ENCODE data around the gene TNK2. TPM values are rescaled to one million over a fixed set of nuclear protein-coding genes. Genes with fewer than 3 reads are reported as not detected.
A peak's percentile ranks its signal among the peaks of the same experiment; 100 is the strongest.
"Not testable (repeated sequence)": the region's sequence is repeated elsewhere in the genome, so short reads cannot be mapped to it uniquely, and the experiment has no call there.

The TNK2 gene
- polyA plus RNA-seq, 2 of the 4 experiments (the other 2 are of a cell fraction) = 2.2 to 12.5 TPM

GRCh38 chr3:195872097-195872496 lies 36.3 kb downstream of the TNK2 start (continued):
- TF ChIP-seq CEBPB (IDR thresholded peaks at IDR 0.05) = no peak
- TF ChIP-seq CHD4 (IDR thresholded peaks at IDR 0.05; ENCODE audit: borderline replicate concordance) = no peak
- TF ChIP-seq MAZ (IDR thresholded peaks at IDR 0.05; ENCODE audit: borderline replicate concordance, low read depth, low read length) = no peak

GRCh38 chr3:195871686-195872085 lies 36.7 kb downstream of the TNK2 start:
- FAIRE-seq; H3K4me2 ChIP-seq; H3K4me3 ChIP-seq; ATAC-seq; H3K9me3 ChIP-seq; H3K27ac ChIP-seq; DNase-seq (ENCODE audit: low read depth in 1 of 2, low spot score in 1 of 2); POLR2A ChIA-PET: not testable (repeated sequence)
- 67% methylated on average over 1 of the region's 3 CpGs for WGBS (ENCODE audit: missing lambda C conversion rate)
- peaks cover 19% of the 10 kb centered on the region for H3K4me1 ChIP-seq
- CTCF ChIA-PET = interaction anchor here (0.7 to 3.9 kb wide), 8 partner anchors 8 to 43 kb away, joined by 3 to 34 read pairs (median 5); partner anchors contain the start of gene TNK2

- DNase-seq (ENCODE audit: low read depth in 1 of 2, low spot score in 1 of 2) = no peak
- Histone ChIP-seq H3K4me2 (no peak overlapping the region), H3K4me1 (peaks cover 13% of the 10 kb centered on the region; the same call in 1 of the 3 replicates), H3K27ac (peak overlapping the region in 1 of 2 experiments; percentile 57; a peak in 2 of 6 replicates), H3K9me3 (no peaks in the 10 kb centered on the region), H3K4me3 (no peak overlapping the region)
- no peak for FAIRE-seq
- no peak for ATAC-seq
- no peak for TF ChIP-seq CTCF (IDR thresholded peaks at IDR 0.05)
- TF ChIP-seq CBX8 (IDR thresholded peaks at IDR 0.05) = no peak
- no peak for TF ChIP-seq ZC3H11A (IDR thresholded peaks at IDR 0.05)
- no peak for TF ChIP-seq HDAC2 (IDR thresholded peaks at IDR 0.05)
- no peak for TF ChIP-seq TFCP2L1 (CRISPR knock-in tag; IDR thresholded peaks at IDR 0.05)
- no peak for TF ChIP-seq HOXB5 (CRISPR knock-in tag; IDR thresholded peaks at IDR 0.05)
- no peak for TF ChIP-seq MYC (IDR thresholded peaks at IDR 0.05; ENCODE audit: borderline replicate concordance, low read length)
- TF ChIP-seq BHLHE40 (IDR thresholded peaks at IDR 0.05; ENCODE audit: low read depth, low read length) = no peak
- no peak for TF ChIP-seq NFE2L2 (conservative IDR thresholded peaks at IDR 0.05; ENCODE audit: low read length)
- TF ChIP-seq TP53 (CRISPR knock-in tag; IDR thresholded peaks at IDR 0.05) = no peak
- no peak for TF ChIP-seq HMGXB4 (CRISPR knock-in tag; IDR thresholded peaks at IDR 0.05; ENCODE audit: borderline replicate concordance)
- TF ChIP-seq FOSB (CRISPR knock-in tag; IDR thresholded peaks at IDR 0.05) = no peak
- no peak for TF ChIP-seq GATA3 (IDR thresholded peaks at IDR 0.05; ENCODE audit: borderline replicate concordance)
- ChIA-PET CTCF (interaction anchor here (0.6 to 3.9 kb wide), 7 partner anchors 10 to 133 kb away, joined by 3 to 34 read pairs (median 6); no protein-coding TSS in a partner anchor), POLR2A (no interaction called here)
- WGBS (ENCODE audit: missing lambda C conversion rate) = 73% methylated on average over 2 of the region's 12 CpGs
Observed at GRCh38 chr3:195870937-195871336, 37.4 kb downstream of the TNK2 start.

GRCh38 chr3:195870442-195870841 lies 37.9 kb downstream of the TNK2 start:
- H3K27ac ChIP-seq = peak overlapping the region in 1 of 2 experiments; percentile 57; a peak in 2 of 6 replicates
- DNase-seq (ENCODE audit: low read depth in 1 of 2, low spot score in 1 of 2) (peak in 1 of 2 experiments; percentile 28), ATAC-seq (peak; percentile 53 to 74; a peak in 5 of 6 replicates), FAIRE-seq (no peak)
- no peak overlapping the region for H3K4me2 ChIP-seq
- ChIA-PET POLR2A (no interaction called here), CTCF (interaction anchor here (0.6 to 3.9 kb wide), 6 partner anchors 9 to 132 kb away, joined by 3 to 34 read pairs (median 6); no protein-coding TSS in a partner anchor)
- peaks cover 13% of the 10 kb centered on the region; the same call in 1 of the 3 replicates for H3K4me1 ChIP-seq
- no peaks in the 10 kb centered on the region for H3K9me3 ChIP-seq
- 93% methylated on average over 3 of the region's 7 CpGs for WGBS (ENCODE audit: missing lambda C conversion rate)
- no peak overlapping the region for H3K4me3 ChIP-seq
- TF ChIP-seq RARB (CRISPR knock-in tag; IDR thresholded peaks at IDR 0.05) (no peak), EHF (CRISPR knock-in tag; IDR thresholded peaks at IDR 0.05) (no peak), ELK1 (IDR thresholded peaks at IDR 0.05; ENCODE audit: low read depth, low read length) (no peak), ZC3H11A (IDR thresholded peaks at IDR 0.05) (no peak), CBX2 (IDR thresholded peaks at IDR 0.05; ENCODE audit: borderline replicate concordance, low read depth) (no peak), NR3C1 (IDR thresholded peaks at IDR 0.05) (no peak), FOSL2 (IDR thresholded peaks at IDR 0.05) (no peak), FOSL2 (CRISPR knock-in tag; IDR thresholded peaks at IDR 0.05) (no peak), ZNF302 (CRISPR knock-in tag; IDR thresholded peaks at IDR 0.05) (no peak), GATA3 (IDR thresholded peaks at IDR 0.05; ENCODE audit: borderline replicate concordance) (no peak), RAD21 (conservative IDR thresholded peaks at IDR 0.05 in 1 of 2, IDR thresholded peaks at IDR 0.05 in 1 of 2) (no peak), NPAS2 (CRISPR knock-in tag; IDR thresholded peaks at IDR 0.05; ENCODE audit: borderline replicate concordance) (no peak), TP53 (CRISPR knock-in tag; IDR thresholded peaks at IDR 0.05) (no peak), KDM5A (IDR thresholded peaks at IDR 0.05) (no peak), HOXB5 (CRISPR knock-in tag; IDR thresholded peaks at IDR 0.05) (no peak), CHD4 (IDR thresholded peaks at IDR 0.05; ENCODE audit: borderline replicate concordance) (no peak)
